ENCODE results near the gene TCOF1. TPM values are rescaled to one million over a fixed set of nuclear protein-coding genes. Genes with fewer than 3 reads are reported as not detected.

Gene TCOF1
- total and polyA plus RNA-seq, 2 donors (not counting 3 experiments of a cell fraction or from before 2014, with no cell fraction given) = 11.2 to 52.0 TPM

GRCh38 chr5:150339841-150340240 lies 17.7 kb upstream of the TCOF1 start:
- no peaks in the 10 kb centered on the region for H3K9me1 ChIP-seq (replicated peaks; ENCODE audit: control insufficient read depth, extremely low read depth, insufficient read depth, low read length)
- intact Hi-C loops (cut with micrococcal nuclease) (no loop called here), dilution Hi-C loops (cut with MboI; ENCODE audit: extremely low pct_ligation_motif_present, low sequenced_read_pairs) (no loop called here)
- TF ChIP-seq MYC (IDR thresholded peaks at IDR 0.05; ENCODE audit: low read depth, low read length) = no peak
- no peak for TF ChIP-seq CTCF (IDR thresholded peaks at IDR 0.05; ENCODE audit: extremely low read depth in 1 of 2, insufficient read depth in 1 of 2, low read depth in 1 of 2, low read length in 2 of 2)
- no peak for TF ChIP-seq GATA2 (IDR thresholded peaks at IDR 0.05; ENCODE audit: insufficient read depth, insufficient read length, low read depth, low read length)
- TF ChIP-seq MAX (IDR thresholded peaks at IDR 0.05; ENCODE audit: insufficient read depth, insufficient read length) = no peak
- TF ChIP-seq POLR2A (IDR thresholded peaks at IDR 0.05; ENCODE audit: low read depth, low read length) = no peak
- TF ChIP-seq EZH2 (IDR thresholded peaks at IDR 0.05; ENCODE audit: borderline replicate concordance, low read depth, low read length, severe bottlenecking) = no peak
- TF ChIP-seq FOS (IDR thresholded peaks at IDR 0.05; ENCODE audit: borderline replicate concordance, insufficient read depth, low read length) = no peak
- TF ChIP-seq JUN (IDR thresholded peaks at IDR 0.05; ENCODE audit: borderline replicate concordance, insufficient read depth, insufficient read length, low read depth) = no peak
- no peak for TF ChIP-seq POLR2AphosphoS5 (IDR thresholded peaks at IDR 0.05; ENCODE audit: insufficient read depth, low read depth, low read length)
- no peak overlapping the region for H3K4me2 ChIP-seq (ENCODE audit: insufficient read depth, low read length)
- H3K27me3 ChIP-seq (ENCODE audit: control insufficient read depth in 2 of 2, insufficient read depth in 2 of 2, low read length in 2 of 2) = peaks cover 2 to 3% of the 10 kb centered on the region in 2 experiments
- no TSS peak for BruUV-seq (replicated peaks)
- no peaks in the 10 kb centered on the region for H3K9me3 ChIP-seq (replicated peaks; ENCODE audit: control insufficient read depth, insufficient read depth, low read length)
- H3K27ac ChIP-seq (ENCODE audit: insufficient read depth, low read depth, low read length) = no peak overlapping the region
- no peaks in the 10 kb centered on the region for H4K20me1 ChIP-seq (replicated peaks; ENCODE audit: control insufficient read depth, extremely low read depth, insufficient read depth, low read length)
- no peak overlapping the region for H3K9ac ChIP-seq (replicated peaks; ENCODE audit: extremely low read depth, insufficient read depth, low read length)
- no peaks in the 10 kb centered on the region for H3K79me2 ChIP-seq (ENCODE audit: control insufficient read depth, insufficient read depth, low read length)
- no peaks in the 10 kb centered on the region for H3K36me3 ChIP-seq (ENCODE audit: control insufficient read depth in 2 of 2, extremely low read depth in 1 of 2, insufficient read depth in 2 of 2, low read length in 2 of 2)
- FAIRE-seq (no peak), DNase-seq (ENCODE audit: low read depth, low spot score) (no peak)
- no peak overlapping the region for H2AFZ ChIP-seq (ENCODE audit: low read depth, low read length)
- no peaks in the 10 kb centered on the region for H3K4me1 ChIP-seq (ENCODE audit: control insufficient read depth, extremely low read depth, insufficient read depth, low read length)
- no peak overlapping the region for H3K4me3 ChIP-seq (replicated peaks in 1 of 3; ENCODE audit: insufficient read depth in 1 of 3, low read depth in 1 of 3, low read length in 3 of 3)
- POLR2A ChIA-PET = no interaction called here
- CTCF ChIA-PET = interaction anchor here (1.2 to 1.4 kb wide), 2 partner anchors 10 to 12 kb away, joined by 4 to 5 read pairs; no protein-coding TSS in a partner anchor

Data from endothelial cell of umbilical vein (primary cell).